GM03348 (cell line): Measurements from ENCODE around the gene DDX39A.

Source experiments
- DNase-seq: peaks from one replicate; pipeline ENCODE4 v3.0.0; 2012; ENCODE audit warnings: low spot score

The DDX39A gene

DNA sequence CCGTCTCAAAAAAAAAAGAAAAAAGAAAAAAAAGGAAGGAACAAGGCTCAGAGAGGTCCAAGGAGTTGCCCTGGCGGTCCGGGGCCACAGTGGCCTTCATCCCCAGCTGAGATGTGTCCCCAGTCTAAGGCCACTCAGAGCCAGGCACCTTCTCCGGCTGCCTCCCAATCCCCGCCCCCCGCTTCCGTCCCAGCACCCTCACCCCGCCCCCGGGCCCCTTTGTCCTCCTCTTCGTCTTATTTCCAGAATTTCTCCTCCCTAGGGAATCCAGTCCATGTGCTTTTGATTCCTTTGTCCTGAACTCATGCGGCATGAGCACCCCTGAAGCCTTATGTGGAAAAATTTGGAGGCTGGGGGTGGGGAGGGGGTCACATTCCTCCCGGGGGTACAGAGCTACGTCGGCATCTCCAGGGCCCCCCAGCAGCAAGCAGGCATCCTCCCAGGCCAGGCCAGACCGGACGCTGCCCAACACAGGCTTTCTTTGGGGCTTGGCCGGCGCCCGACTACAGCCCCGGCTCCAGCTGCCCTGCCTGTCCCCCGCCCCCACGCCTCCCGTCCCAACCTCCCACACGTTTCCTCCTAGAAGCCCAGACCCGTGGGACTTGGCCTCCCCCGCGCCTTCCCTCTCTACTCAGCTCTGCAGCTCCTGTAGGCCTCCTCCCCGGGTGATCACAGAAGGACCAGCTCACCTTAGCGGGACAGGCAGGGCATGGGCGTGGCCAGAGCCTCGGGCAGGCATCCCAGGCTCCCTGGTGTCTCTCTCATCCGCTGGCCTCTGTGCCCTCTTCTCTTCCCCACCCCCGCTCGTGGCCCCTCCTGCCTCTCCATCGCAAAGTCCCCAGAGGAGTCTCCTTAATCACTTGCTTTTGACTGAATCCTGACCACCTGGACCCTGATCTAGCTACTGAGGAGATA lies 55.7 kb downstream of the DDX39A start:
- peak; percentile 81 for DNase-seq

DNA sequence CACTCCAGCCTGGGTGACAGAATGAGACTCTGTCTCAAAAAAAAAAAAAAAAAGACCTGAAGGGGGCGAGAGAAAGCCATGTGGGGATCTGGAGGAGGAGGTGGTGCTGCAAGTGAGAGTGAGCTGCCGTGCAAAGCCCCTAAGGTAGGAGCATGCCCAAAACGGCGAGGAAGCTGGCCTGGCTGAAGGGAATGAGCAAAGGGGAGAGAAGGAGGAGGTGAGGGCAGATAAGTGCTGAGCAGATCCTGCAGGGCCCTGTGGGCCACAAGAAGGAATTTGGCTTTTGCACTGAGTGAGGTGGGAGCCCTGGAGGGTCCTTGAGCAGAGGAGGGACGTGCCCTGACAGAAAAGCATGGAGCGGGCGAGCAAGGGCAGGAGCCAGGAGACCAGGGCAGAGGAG lies 57.3 kb downstream of the DDX39A start:
- peak; percentile 40 for DNase-seq
